Hepatocyte (in vitro differentiated cells): ENCODE results near the gene MACROD2. TPM values are rescaled to one million over a fixed set of nuclear protein-coding genes. Genes with fewer than 3 reads are reported as not detected.
"Not testable (repeated sequence)": the region's sequence is repeated elsewhere in the genome, so short reads cannot be mapped to it uniquely, and the experiment has no call there.

Source experiments
- DNase-seq: peaks from one replicate; pipeline ENCODE4 v3.0.0-alpha.2; 2016; ENCODE audit warnings: low spot score
- H2AFZ ChIP-seq: fragments of 200-600 bp; sonication (generic); 2 replicates; pipeline ENCODE4 v1.6.0; 2016; ENCODE audit warnings: antibody characterized with exemption, mild to moderate bottlenecking
- H3K27ac ChIP-seq: fragments of 200-600 bp; sonication (generic); 2 replicates; pipeline ENCODE4 v1.5.1; 2016; ENCODE audit warnings: mild to moderate bottlenecking
- H3K27me3 ChIP-seq: fragments of 200-600 bp; sonication (generic); 2 replicates; pipeline ENCODE4 v1.6.1; 2016
- H3K36me3 ChIP-seq: fragments of 200-600 bp; sonication (generic); replicated peaks from 2 replicates; pipeline ENCODE4 v1.5.1; 2016; ENCODE audit warnings: low read depth; ENCODE audit not compliant: insufficient read depth
- H3K4me1 ChIP-seq: fragments of 200-600 bp; sonication (generic); 2 replicates; pipeline ENCODE4 v1.5.1; 2016; ENCODE audit warnings: mild to moderate bottlenecking, moderate library complexity; ENCODE audit not compliant: insufficient read depth
- H3K4me2 ChIP-seq: fragments of 200-600 bp; sonication (generic); 2 replicates; pipeline ENCODE4 v1.6.0; 2016
- H3K4me3 ChIP-seq: fragments of 200-600 bp; sonication (generic); 2 replicates; pipeline ENCODE4 v1.5.1; 2016; ENCODE audit warnings: mild to moderate bottlenecking
- H3K79me2 ChIP-seq: fragments of 200-600 bp; sonication (generic); 2 replicates; pipeline ENCODE4 v1.6.0; 2017; ENCODE audit warnings: mild to moderate bottlenecking
- H3K9me2 ChIP-seq: fragments of 200-600 bp; sonication (generic); replicated peaks from 2 replicates; pipeline ENCODE4 v1.6.0; 2017; ENCODE audit warnings: mild to moderate bottlenecking; ENCODE audit not compliant: insufficient read depth
- H3K9me3 ChIP-seq: fragments of 200-600 bp; sonication (generic); 2 replicates; pipeline ENCODE4 v1.5.1; 2016; ENCODE audit warnings: low read depth, mild to moderate bottlenecking
- H4K20me1 ChIP-seq: fragments of 200-600 bp; sonication (generic); 2 replicates; pipeline ENCODE4 v1.6.0; 2016; ENCODE audit warnings: mild to moderate bottlenecking; ENCODE audit not compliant: insufficient read depth, poor library complexity, severe bottlenecking
- CTCF ChIP-seq: fragments of 200-600 bp; sonication (generic); IDR thresholded peaks from 2 replicates; pipeline ENCODE4 v1.5.1; 2016; ENCODE audit warnings: antibody characterized with exemption, mild to moderate bottlenecking; ENCODE audit not compliant: poor library complexity
- EZH2 ChIP-seq: fragments of 200-600 bp; sonication (generic); IDR thresholded peaks from 2 replicates; pipeline ENCODE4 v1.6.1; 2016; ENCODE audit warnings: antibody characterized with exemption, mild to moderate bottlenecking, borderline replicate concordance
- EZH2phosphoT487 ChIP-seq: fragments of 200-600 bp; sonication (generic); IDR thresholded peaks from one replicate; pipeline ENCODE4 v1.6.1; 2018; ENCODE audit warnings: antibody characterized with exemption, mild to moderate bottlenecking, low read depth, moderate library complexity; ENCODE audit not compliant: unreplicated experiment, severe bottlenecking
- WGBS: methylation state at CpG from one replicate; pipeline ENCODE4 v1.1.6; 2016; ENCODE audit warnings: low lambda C conversion rate; ENCODE audit errors: missing lambda C conversion rate; 5-methylcytosine and 5-hydroxymethylcytosine counted together
- polyA plus RNA-seq: library from polyadenylated mRNA; unstranded; fragments of >200 nt; fragmentation: Nextera tagmentation; extraction: Ambion mirVana; gene quantifications from 2 replicates; pipeline ENCODE4 v1.2.1, GENCODE V29; 2016
- total RNA-seq: library from RNA; depleted of rRNA; stranded (reverse); fragments of >200 nt; gene quantifications from 2 replicates; pipeline ENCODE4 v1.2.3, GENCODE V29; 2014

Gene MACROD2
- total and polyA plus RNA-seq, 2 experiments from 2014 or later = 2.4 to 3.1 TPM

DNA sequence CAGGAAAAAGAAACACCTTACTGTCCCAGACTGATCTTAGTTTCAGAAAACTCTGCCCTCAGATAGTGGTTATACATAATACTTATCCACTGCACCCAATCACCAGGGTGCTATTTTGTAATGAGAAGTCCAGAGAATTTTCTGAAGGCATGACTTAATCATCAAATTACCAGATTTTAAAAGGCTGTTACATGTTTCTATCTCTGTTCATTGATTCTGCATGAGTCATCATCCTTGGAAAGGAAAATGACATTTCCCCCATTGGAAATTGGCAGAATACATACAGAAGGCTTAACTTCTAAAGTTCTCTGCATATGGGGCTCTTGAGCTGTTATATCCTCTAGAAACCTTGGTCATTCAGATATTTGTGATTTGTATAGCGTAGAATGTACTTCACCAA, 930.0 kb downstream of the MACROD2 start:
- H2AFZ ChIP-seq = no peak overlapping the region
- no peak overlapping the region for H3K27ac ChIP-seq
- no peak for DNase-seq
- H3K9me2 ChIP-seq = no peaks in the 10 kb centered on the region
- WGBS = 96% methylated on average over 1 of the region's 1 CpG
- H3K9me3 ChIP-seq = no peaks in the 10 kb centered on the region
- TF ChIP-seq EZH2phosphoT487 (no peak), CTCF (no peak), EZH2 (no peak)
- H3K36me3 ChIP-seq = no peaks in the 10 kb centered on the region
- H3K4me2 ChIP-seq = no peak overlapping the region
- no peaks in the 10 kb centered on the region for H3K79me2 ChIP-seq
- H3K27me3 ChIP-seq = no peaks in the 10 kb centered on the region
- no peak overlapping the region for H3K4me3 ChIP-seq
- peaks cover 3% of the 10 kb centered on the region for H3K4me1 ChIP-seq
- H4K20me1 ChIP-seq = no peaks in the 10 kb centered on the region

GRCh38 chr20:14926436-14926835, 931.1 kb downstream of the MACROD2 start:
- H3K4me1 ChIP-seq, H3K79me2 ChIP-seq, H3K9me3 ChIP-seq, H2AFZ ChIP-seq, H3K36me3 ChIP-seq, H3K4me3 ChIP-seq, DNase-seq, H3K9me2 ChIP-seq, H3K27me3 ChIP-seq, H4K20me1 ChIP-seq, H3K27ac ChIP-seq, H3K4me2 ChIP-seq: not testable (repeated sequence)
- 83% methylated on average over 2 of the region's 2 CpGs for WGBS

DNA sequence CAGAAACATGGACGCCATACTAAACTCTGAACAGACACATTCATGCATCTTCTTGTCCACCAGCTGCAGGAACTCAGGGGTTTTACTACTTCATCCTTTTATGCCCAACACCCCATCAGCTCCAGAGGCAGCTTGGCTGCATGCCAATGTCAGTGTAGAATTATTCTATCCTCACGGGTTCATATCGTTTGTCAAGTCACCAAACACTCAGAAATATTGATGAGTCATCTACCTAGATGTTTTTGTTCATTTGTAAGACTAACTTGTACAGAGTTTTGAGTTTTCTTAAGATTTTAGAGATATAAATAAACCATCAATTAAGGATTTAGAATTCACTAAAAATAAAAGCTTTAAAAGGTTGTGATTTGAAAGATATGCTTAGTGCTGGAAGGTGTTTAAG, 932.8 kb downstream of the MACROD2 start:
- WGBS = 43% methylated on average over 3 of the region's 3 CpGs
- Histone ChIP-seq H4K20me1 (no peaks in the 10 kb centered on the region), H3K9me2 (no peaks in the 10 kb centered on the region), H3K27me3 (no peaks in the 10 kb centered on the region), H3K36me3 (no peaks in the 10 kb centered on the region), H3K27ac (no peak overlapping the region), H3K4me2 (no peak overlapping the region), H3K4me1 (no peaks in the 10 kb centered on the region), H3K79me2 (no peaks in the 10 kb centered on the region), H2AFZ (no peak overlapping the region), H3K9me3 (no peaks in the 10 kb centered on the region), H3K4me3 (no peak overlapping the region)
- TF ChIP-seq CTCF (no peak), EZH2 (no peak), EZH2phosphoT487 (no peak)
- DNase-seq = peak; percentile 28

GRCh38 chr20:14929388-14929787, 934.1 kb downstream of the MACROD2 start:
- Histone ChIP-seq H4K20me1 (no peaks in the 10 kb centered on the region), H3K9me3 (no peaks in the 10 kb centered on the region), H3K9me2 (no peaks in the 10 kb centered on the region), H3K4me3 (no peak overlapping the region), H3K36me3 (no peaks in the 10 kb centered on the region), H3K79me2 (no peaks in the 10 kb centered on the region), H3K27me3 (no peaks in the 10 kb centered on the region), H3K4me2 (no peak overlapping the region), H3K27ac (no peak overlapping the region), H3K4me1 (no peaks in the 10 kb centered on the region), H2AFZ (no peak overlapping the region)
- TF ChIP-seq EZH2phosphoT487 (no peak), CTCF (no peak), EZH2 (no peak)
- DNase-seq = no peak
- WGBS = 96% methylated on average over 8 of the region's 8 CpGs
